ENCODE measurements around the gene ALCAM. TPM values are rescaled to one million over a fixed set of nuclear protein-coding genes. Genes with fewer than 3 reads are reported as not detected.

ALCAM gene
- total and polyA plus RNA-seq, 2 of the 8 experiments (the other 6 are each of a cell fraction or from before 2014, with no cell fraction given) = 10.8 to 33.0 TPM

DNA sequence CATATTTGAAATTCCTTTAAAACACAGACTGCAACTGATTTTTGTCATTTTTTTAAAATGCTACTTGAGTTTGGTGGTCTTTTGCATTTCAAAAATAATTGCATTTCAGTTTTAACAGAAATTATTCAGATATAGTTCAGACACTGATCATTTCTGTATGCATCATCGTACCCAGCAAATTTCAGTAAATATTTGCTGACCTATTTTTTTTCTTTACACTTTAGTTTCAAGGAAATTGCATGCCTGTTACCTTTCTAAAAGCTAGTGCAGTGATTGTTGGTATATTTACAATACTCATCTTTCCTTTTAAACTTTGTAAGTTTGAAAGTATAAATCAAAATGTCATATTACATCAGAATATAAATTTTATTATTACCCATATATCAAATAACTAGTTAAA is 32.4 kb downstream of the ALCAM start:
- H3K79me2 ChIP-seq (ENCODE audit: control insufficient read depth in 1 of 2, insufficient read depth in 2 of 2, low read length in 2 of 2) = peaks cover 0 to 48% of the 10 kb centered on the region in 2 experiments; a peak in 3 of 4 replicates
- H2AK5ac ChIP-seq (ENCODE audit: low read depth, low read length) = no peak overlapping the region
- no peak overlapping the region for H4K8ac ChIP-seq (ENCODE audit: extremely low read depth, insufficient read depth, low read length)
- H2AFZ ChIP-seq (ENCODE audit: low read length) = no peak overlapping the region
- POLR2A ChIA-PET (ENCODE audit: partially characterized antibody) = interaction anchor here (1.3 kb wide), 1 partner anchor 118 kb away, joined by 3 read pairs; no protein-coding TSS in a partner anchor
- H3K14ac ChIP-seq (ENCODE audit: insufficient read length) = no peak overlapping the region
- FAIRE-seq (no peak), DNase-seq (ENCODE audit: low read depth in 1 of 2, low spot score in 2 of 2) (no peak)
- no peak overlapping the region for H2BK12ac ChIP-seq (ENCODE audit: low read depth, low read length)
- H3K9ac ChIP-seq (replicated peaks in 1 of 4; ENCODE audit: extremely low read depth in 1 of 4, low read depth in 3 of 4, low read length in 3 of 4) = no peak overlapping the region
- H3K23me2 ChIP-seq (ENCODE audit: low read depth, low read length) = no peaks in the 10 kb centered on the region
- no peak overlapping the region for H3K18ac ChIP-seq (ENCODE audit: extremely low read depth, low read length)
- H2BK120ac ChIP-seq (replicated peaks; ENCODE audit: low read depth, low read length) = no peak overlapping the region
- no peak overlapping the region for H3K27ac ChIP-seq (ENCODE audit: low read depth, low read length)
- H4K91ac ChIP-seq (replicated peaks; ENCODE audit: insufficient read length, low read length) = no peak overlapping the region
- no peak overlapping the region for H3K4me3 ChIP-seq (ENCODE audit: extremely low read depth in 1 of 4, insufficient read depth in 2 of 4, low read depth in 3 of 4, low read length in 4 of 4)
- no peaks in the 10 kb centered on the region for H3K27me3 ChIP-seq (replicated peaks in 1 of 4; ENCODE audit: control insufficient read depth in 3 of 4, extremely low read depth in 1 of 4, insufficient read depth in 3 of 4, low read length in 3 of 4)
- H3K4me1 ChIP-seq (replicated peaks in 1 of 4; ENCODE audit: control insufficient read depth in 3 of 4, insufficient read depth in 4 of 4, low read length in 3 of 4) = peaks cover 0 to 5% (median 3%) of the 10 kb centered on the region in 4 experiments; a peak in 4 of 7 replicates
- peaks cover 0 to 7% (median 4%) of the 10 kb centered on the region in 4 experiments; a peak in 2 of 8 replicates for H3K36me3 ChIP-seq (ENCODE audit: control insufficient read depth in 2 of 4, insufficient read depth in 4 of 4, low read length in 3 of 4)
- H3K9me3 ChIP-seq (ENCODE audit: insufficient read depth in 2 of 2, low read depth in 1 of 2, low read length in 1 of 2) = peaks cover 4 to 5% of the 10 kb centered on the region in 2 experiments; a peak in 2 of 4 replicates
- no peak overlapping the region for H2BK20ac ChIP-seq (ENCODE audit: low read length)
- H4K20me1 ChIP-seq (replicated peaks in 1 of 2; ENCODE audit: control insufficient read depth in 1 of 2, insufficient read depth in 2 of 2, low read length in 2 of 2) = no peaks in the 10 kb centered on the region
- no peak overlapping the region for H2BK5ac ChIP-seq (ENCODE audit: low read depth, low read length)
- H3K4me2 ChIP-seq (ENCODE audit: insufficient read depth in 1 of 2, low read depth in 2 of 2, low read length in 2 of 2) = no peak overlapping the region
- H2BK15ac ChIP-seq (ENCODE audit: low read length) = no peak overlapping the region
- no peak overlapping the region for H3K56ac ChIP-seq (replicated peaks; ENCODE audit: insufficient read length, low read depth, low read length)
- H3K79me1 ChIP-seq (ENCODE audit: low read depth, low read length) = no peaks in the 10 kb centered on the region
- H4K5ac ChIP-seq (ENCODE audit: insufficient read length, low read depth, low read length) = no peak overlapping the region
- WGBS, 2 experiments (ENCODE audit: extremely low coverage in 1 of 2, insufficient coverage in 1 of 2, insufficient read length in 1 of 2, insufficient replicate concordance in 2 of 2, low coverage in 1 of 2, low lambda C conversion rate in 2 of 2, missing lambda C conversion rate in 1 of 2) = 89% methylated on average over 1 of the region's 1 CpG; no CpG with 5 or more reads in 1 of the 2 experiments
- CTCF ChIA-PET (ENCODE audit: partially characterized antibody) = interaction anchor here (0.6 to 1.2 kb wide), 2 partner anchors 30 to 1034 kb away, joined by 3 read pairs; no protein-coding TSS in a partner anchor
- no peak overlapping the region for H3K4ac ChIP-seq (replicated peaks; ENCODE audit: insufficient read length, low read depth, low read length)
- no peak overlapping the region for H3K23ac ChIP-seq (ENCODE audit: insufficient read length)
- TF ChIP-seq SUZ12 (IDR thresholded peaks at IDR 0.05; ENCODE audit: low read length) (no peak), YY1 (IDR thresholded peaks at IDR 0.05; ENCODE audit: low read depth, low read length) (no peak), TCF12 (IDR thresholded peaks at IDR 0.05; ENCODE audit: low read depth, low read length) (no peak), GABPA (IDR thresholded peaks at IDR 0.05; ENCODE audit: borderline replicate concordance, insufficient read depth, low read length) (no peak), POLR2AphosphoS5 (IDR thresholded peaks at IDR 0.05; ENCODE audit: low read depth, low read length) (no peak), RNF2 (IDR thresholded peaks at IDR 0.05; ENCODE audit: borderline replicate concordance, low read depth, low read length, missing control alignments, poor library complexity, severe bottlenecking) (no peak)
- TF ChIP-seq, protein P1, sequence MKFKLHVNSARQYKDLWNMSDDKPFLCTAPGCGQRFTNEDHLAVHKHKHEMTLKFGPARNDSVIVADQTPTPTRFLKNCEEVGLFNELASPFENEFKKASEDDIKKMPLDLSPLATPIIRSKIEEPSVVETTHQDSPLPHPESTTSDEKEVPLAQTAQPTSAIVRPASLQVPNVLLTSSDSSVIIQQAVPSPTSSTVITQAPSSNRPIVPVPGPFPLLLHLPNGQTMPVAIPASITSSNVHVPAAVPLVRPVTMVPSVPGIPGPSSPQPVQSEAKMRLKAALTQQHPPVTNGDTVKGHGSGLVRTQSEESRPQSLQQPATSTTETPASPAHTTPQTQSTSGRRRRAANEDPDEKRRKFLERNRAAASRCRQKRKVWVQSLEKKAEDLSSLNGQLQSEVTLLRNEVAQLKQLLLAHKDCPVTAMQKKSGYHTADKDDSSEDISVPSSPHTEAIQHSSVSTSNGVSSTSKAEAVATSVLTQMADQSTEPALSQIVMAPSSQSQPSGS (IDR thresholded peaks at IDR 0.05; ENCODE audit: low read length) = no peak

Measured in H1 (cell line).